Activated CD8-positive, alpha-beta memory T cell treated with anti-CD3 and anti-CD28 coated beads, Interleukin-2, amount 50 U/mL, for 4 hours (primary cell): ENCODE data around the gene GPX2.
A peak's percentile ranks its signal among the peaks of the same experiment; 100 is the strongest.

Experiments
- DNase-seq: peaks from one replicate; pipeline ENCODE4 v3.0.0-alpha.2; 2020

GPX2 gene

DNA sequence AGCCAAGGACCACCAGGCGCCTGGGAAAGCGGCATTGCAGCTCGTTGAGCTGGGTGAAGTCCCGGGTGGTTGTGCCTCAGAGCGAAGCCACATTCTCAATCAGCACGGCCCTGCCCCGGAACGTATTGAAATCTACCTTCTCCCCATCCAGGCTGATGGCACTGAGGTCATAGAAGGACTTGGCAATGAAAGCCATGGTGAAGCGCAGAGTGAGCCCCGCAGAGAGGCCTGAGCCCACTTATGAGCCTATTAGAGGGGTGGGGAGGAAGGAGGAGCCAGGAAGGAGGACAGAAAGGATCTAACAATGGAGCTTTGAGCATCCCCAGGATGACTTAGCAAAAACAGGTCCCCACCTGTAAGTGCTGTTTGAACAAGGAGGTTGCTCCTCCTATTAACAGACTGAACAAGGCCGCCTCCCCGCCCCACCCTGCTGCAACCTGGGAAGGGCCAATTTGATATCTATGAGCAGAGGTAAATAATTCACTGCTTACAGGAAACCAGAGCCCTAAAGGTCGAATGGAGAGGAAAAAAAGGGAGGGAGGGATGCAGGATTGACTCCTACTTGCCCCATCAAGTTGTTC, at the start of gene GPX2:
GPX2 (minus strand) TSS at position 215 of the 581 bp plus-strand sequence; CDS start at position 196, 19 bp downstream.
- no peak for DNase-seq

DNA sequence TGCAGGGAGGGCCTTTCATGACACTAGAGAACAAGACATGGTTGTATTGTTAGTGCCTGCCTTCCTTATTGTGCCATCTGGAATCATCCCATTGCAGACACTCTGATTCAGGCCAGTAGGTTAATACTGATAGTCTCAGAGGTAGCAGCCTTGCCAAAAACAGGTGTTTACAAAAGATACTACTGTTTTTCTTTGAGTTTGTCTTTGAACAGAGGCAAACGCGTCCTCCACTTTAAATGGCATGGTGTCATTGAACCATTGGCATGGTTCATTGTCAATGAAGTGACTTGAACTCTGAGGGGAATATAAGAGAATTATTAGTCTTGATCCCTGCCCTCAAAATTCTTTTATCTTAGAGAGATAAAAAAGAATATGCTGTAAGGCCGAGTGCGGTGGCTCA, 48.4 kb upstream of the GPX2 start:
- no peak for DNase-seq

DNA sequence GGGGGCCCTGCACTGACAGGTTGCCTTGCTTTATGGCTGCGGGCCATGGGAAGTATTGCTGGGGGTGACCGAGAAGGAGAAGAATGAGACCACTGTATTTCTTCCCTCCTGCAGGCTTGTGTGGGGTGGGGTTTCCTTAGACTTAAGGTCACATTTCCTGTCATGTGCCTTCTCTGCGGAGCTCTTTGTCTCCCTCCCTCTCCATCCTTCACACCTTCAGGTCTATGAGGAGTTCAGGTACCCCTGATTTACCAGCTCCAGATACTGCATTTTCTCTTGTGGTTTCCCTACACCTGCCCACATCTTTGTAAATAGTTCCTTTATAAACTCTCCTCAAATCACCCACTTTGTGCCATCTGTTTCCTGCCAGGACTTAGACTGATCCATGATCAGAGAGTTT, 47.8 kb upstream of the GPX2 start:
- DNase-seq = no peak

DNA sequence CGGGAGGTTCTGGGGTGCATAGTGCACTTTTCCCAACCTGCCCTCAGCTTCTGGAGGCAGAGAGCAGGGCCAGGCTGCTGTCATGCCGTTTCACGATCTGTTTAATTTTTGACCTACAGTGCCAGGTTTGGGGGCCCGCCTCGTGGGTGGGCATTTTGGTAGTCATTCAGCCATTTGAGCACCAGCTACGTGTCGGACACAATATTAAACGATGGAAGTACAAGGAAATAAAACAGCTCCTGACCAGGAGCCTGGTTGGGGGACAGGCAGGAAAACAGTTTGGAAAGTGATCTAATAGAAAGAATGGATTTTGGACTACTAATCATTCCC, 44.9 kb upstream of the GPX2 start:
- no peak for DNase-seq

DNA sequence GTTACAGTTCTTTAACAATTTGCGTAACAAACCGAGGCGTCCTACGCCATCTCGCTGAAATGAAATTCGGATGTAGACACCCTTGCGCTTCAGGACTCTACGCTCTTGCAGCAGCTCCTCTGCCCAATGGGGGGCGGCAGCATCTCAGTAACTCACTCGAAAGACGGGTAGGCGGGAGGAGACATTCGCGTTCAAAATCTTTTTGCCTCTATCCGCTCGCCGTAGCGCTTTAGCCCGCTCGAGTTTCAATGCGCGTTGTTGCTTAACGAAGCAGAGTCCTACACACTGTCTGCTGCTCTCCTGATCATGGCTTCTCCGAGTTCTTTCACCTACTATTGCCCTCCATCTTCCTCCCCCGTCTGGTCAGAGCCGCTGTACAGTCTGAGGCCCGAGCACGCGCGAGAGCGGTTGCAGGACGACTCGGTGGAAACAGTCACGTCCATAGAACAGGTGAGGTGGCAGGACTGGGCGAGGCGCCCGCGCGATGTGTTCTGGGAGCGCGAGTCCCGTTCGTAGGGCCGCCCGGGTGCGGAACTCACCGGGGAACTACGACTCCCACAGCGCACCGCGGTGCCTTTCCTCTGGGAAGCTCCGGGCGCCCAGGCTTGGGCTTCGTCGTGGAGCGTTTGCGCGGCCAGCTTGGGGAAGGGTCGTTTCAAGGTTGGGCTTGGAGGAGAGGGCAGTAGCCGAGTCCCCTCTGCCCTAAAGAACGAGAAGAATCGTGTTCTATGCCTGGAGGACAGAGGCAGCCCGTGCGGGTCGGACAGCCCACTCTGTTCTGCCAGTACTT, 44.3 kb upstream of the GPX2 start, which contains the start of gene FNTB:
FNTB (plus strand) TSS at position 248 of the 790 bp plus-strand sequence; CDS start at position 307, 59 bp downstream.
- peak; percentile 88 for DNase-seq

DNA sequence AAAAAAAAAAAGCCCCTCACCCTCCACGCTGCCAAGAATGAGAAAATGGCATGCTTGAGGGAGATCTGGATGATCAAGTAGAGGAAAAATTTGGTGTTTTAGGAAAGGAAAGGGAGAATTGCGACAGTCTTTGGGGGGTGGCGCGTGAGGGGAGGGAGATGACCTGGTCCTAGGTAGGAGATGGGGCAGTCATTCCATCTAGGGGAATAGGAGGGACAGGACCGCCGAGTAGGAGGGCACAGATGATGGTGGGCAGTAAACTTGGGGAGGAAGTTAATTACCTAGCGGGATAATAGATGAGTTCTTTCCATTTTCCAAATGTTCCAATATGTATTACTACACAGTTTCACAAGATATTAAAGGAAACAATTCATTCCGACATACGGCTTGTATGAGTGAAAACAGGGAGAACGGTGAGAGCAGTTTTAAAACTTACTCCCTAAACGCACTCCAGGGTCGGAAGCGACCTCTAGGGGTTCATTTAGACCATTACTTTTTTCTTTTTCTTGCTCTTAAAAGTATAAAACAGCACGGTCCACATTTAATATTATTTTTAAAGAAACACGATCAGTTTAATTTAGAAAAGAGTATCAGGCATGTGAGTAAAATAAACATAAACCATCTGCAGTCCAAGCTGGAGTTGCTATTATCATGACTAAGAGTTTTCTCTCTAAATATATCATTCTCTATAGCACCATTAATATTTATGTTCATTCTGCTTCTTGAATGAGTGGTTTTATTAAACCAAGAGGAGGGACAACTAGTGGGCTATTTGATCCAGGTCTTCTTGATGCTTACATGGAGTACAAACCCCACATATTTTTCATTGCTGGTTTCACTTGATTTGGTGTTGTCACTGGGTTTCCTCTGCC, 41.1 kb upstream of the GPX2 start:
- peak; percentile 22 for DNase-seq

DNA sequence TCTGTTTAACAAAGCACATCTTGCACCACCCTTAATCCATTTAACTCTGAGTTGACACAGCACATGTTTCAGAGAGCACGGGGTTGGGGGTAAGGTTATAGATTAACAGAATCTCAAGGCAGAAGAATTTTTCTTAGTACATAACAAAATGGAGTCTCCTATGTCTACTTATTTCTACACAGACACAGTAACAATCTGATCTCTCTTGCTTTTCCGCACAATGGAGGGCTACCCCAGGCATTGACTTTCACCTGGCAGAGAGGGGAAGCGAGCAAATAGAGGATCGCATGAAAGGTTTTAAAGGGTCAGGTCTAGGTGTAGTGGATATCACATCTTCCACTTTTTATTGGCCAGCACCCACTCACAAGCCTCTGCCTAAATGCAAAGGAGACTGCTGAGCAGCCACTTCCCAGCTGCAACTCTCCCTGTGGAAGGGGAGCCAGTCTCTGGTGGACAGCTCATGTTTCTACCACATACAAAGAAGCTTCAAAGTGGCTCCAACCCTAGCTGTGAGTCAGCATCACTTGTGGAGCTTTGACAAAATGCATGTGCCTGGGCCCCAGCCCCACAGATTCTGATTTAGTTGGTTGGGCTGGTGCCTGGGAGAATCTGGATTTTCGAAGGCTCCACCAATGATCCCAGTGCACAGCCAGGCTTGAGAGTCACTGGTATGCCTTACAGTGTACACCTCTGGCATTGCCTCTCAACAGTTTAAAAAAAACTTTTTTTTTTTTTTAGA, 37.0 kb upstream of the GPX2 start:
- no peak for DNase-seq

DNA sequence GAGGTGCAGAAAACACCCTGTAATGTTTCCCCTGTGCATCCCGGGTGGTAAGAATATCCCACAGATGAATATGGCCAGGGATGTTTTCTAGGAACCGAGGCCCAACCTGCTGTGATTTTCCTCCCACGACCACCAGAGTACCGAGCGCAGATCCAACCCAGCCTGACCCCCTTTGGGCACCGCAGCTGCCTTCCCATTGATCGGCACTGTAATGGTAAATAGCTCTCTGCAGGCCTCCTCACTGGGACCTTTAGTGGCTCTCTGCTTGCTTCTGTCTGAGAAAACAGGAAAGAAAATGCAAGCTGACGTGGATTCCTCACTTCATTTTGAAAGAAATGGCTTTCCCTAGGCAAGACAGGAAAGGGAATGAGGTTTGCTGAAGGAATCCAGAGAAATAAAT, 32.0 kb upstream of the GPX2 start:
- DNase-seq = no peak

DNA sequence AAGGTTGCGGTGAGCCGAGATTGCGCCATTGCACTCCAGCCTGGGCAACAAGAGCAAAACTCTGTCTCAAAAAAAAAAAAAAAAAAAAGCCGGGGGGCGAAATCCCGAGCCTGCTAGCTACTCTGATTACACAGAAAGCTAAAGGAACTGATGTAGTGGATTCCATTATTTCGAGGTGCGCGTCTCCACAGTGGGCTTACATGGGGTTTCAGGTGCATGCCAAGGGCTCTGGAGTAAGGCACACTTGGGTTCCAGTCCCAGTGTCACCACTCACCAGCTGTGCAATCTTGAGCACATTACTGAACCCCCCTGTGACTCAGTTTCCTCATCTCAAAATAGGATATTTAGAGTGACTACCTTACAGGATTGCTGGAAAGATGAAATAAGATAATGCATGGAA, 31.3 kb upstream of the GPX2 start:
- DNase-seq = no peak

DNA sequence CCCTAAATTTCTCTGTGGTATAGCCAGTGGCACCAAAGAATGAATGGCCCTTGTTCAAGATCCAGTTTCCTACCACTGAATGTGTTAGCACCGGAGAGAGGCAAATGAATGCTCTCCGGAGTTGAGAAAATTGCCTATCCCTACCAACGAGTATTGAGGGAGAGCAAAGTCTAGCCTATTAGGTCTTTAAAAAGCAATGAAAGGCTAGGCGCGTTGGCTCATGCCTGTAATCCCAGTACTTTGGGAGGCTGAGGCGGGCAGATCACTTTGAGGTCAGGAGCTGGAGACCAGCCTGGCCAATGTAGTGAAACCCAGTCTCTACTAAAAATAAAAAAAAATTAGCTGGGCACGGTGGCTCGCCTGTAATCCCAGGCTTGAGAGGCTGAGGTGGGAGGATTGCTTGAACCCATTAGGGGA, 30.5 kb upstream of the GPX2 start:
- DNase-seq = no peak

DNA sequence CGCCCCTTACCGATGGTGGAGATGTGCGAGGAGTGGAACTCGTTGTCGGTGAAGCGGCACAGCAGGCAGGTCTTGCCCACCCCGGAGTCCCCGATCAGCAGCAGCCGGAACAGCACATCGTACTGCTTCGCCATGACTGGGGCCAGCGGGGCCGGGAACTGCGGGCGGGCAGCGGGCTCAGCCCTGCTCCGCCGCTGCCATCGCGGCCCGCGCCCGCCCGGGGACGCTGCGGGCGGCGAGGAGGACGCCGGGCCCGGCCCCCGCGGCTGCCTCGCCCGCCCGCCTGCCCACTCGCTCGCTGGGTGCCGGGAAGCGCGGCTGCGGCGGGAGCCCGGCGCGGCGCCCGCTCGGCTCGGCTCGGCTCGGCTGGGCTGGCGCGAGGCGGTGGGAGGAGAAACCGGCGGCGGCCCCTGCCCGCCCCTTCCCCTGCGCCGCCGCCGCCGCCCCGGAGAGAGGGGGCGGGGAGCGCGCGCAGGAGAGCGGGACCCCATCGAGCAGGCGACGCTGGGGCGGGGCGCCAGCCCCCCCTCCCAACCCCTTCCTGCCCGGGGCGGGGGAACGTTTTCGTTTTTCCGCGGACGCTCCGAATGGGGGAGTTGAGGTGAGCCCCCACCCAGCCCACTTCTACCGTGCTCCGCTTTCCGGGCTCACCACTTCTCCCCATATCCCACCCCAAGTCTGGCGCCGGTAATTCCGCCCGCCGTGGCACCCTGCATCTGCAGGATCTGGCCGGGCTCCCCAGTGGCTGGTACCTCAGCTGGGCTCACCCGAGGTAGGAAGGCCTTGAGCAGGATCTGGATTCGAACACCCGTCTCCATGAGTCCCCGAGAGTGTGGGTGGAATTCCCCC, 29.6 kb upstream of the GPX2 start, which contains the start of gene RAB15:
RAB15 (minus strand) TSS at position 394 of the 849 bp plus-strand sequence; CDS start at position 134, 260 bp downstream.
- DNase-seq = peak; percentile 49

DNA sequence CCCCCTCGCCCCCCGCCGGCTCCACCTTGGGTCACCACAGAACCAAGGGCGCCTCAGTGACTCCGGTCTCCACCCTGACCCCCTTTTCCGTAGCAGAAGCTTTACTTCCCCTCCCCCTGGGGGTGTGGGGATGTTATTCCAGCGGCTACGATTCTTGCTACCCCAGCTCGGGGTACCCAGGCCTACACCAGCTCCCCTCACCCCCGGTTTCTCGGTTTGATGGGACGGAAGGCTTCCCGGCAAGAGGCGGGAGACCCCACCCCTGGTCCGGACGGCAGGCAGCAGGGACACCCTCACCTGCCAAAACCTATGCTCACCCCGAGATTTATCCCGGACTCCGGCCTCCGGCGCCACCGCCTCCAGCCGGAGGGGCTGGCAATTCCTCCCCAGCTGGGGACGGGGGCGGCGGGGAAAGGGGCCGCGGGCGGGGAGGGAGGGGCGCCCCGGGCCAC, 29.0 kb upstream of the GPX2 start:
- no peak for DNase-seq

DNA sequence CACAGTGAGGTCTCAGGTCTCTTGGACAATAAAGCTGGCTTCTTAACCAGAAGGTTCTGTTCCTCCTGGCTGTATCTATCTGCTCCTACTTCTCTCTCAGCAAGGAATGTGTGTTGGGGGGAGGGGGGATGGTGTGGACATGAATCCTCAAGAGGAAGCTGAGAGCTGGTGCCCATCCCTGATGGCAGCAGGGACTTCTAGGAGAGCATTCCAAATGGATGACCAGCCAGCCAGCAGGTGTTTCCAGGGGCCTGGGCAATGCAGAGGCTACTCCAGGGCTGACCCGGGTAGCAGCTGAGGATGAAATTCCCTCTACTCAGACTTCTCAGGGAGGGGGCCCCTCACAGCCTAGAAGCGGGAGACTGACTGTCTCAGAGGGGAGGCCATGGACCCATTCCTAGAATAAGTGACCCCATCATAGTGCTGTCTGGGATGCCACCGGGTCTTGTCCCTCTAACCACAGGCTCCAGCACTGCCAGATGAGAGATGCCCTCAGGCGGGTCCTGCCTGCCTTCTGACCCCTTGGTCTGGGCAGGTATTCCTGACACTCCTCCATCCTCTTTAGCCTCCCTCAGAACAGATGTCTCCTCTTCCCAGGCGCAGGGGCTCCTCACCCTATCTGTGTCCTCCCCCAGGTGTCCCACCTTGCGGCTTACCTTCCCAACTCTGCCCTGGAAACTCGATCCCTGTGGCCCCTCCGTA, 28.4 kb upstream of the GPX2 start:
- no peak for DNase-seq

DNA sequence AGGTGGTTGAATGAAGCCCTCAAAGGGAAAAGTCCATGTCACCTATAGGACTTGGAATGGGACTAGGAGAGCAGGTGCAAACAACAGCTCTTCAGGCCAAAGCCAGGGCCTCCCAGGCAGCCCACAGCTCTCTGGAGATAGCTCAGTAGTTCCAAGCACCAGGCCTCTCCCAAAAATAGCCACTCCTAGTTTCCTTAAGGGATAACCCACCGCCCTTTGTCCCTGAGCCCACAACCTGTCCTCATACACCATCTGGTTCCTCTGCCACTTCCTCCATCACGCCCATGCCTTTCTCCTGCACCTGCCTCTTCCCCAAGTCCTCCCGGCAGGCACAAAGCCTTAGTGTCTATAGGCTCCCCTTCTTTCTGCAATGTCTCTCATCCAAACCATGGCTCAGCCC, 27.5 kb upstream of the GPX2 start:
- DNase-seq = no peak

DNA sequence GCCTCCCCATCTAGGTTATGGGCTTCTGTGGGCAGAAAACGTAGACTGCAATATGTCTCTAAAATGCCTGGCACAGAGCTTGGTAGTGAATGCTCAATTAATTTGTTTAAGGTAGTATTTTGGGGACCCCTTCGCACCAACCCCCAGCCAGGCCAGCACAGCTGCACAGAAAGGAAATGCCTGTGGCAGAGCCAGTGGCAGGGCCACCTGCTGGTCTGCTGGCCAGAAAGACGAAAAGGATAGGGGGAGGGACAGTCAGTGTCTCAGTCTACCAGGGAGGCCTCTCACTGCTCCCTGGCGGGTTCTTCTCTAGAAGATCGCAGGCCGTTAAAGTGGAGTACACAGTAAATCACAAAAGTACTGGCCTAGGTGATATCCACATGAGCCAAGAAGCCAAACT, 26.1 kb upstream of the GPX2 start:
- DNase-seq = no peak

DNA sequence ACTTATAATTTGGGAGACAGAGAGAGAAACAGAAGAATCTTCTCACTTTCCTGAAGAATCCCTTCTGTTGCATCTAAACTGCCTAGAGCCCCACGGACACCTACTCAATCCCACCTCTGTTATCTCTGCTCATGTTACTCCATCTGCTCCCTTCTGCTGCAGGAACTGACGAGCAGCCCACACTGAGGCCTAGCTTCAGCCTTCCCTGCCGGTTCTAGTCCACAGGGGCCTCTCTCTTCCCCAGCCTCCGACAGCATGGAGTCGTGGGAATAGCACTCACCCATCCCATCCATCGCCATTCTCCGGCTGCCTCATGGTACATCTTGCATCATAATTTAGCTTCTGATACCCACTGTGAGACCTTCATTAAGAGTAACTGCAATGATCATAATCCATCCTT, 25.6 kb upstream of the GPX2 start:
- DNase-seq = no peak

DNA sequence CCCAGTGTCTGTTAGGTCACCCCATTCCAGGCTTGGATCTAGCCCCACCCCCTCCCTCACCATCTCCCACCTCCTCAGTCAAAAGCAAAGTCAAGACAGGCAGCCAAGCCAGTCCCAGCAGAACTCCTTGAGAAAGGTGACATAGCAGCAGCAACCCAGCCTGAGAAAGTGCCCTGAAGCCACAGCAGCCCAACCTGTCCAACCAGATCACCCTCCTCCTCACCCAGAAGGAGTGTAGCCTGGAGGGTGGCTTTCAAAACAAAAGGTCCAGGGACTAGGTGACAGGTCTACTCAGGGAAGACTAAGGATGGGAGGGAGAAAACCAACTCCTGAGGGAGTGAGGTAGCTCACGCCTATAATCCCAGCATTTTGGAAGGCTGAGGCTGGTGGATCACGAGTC, 24.4 kb upstream of the GPX2 start:
- no peak for DNase-seq

DNA sequence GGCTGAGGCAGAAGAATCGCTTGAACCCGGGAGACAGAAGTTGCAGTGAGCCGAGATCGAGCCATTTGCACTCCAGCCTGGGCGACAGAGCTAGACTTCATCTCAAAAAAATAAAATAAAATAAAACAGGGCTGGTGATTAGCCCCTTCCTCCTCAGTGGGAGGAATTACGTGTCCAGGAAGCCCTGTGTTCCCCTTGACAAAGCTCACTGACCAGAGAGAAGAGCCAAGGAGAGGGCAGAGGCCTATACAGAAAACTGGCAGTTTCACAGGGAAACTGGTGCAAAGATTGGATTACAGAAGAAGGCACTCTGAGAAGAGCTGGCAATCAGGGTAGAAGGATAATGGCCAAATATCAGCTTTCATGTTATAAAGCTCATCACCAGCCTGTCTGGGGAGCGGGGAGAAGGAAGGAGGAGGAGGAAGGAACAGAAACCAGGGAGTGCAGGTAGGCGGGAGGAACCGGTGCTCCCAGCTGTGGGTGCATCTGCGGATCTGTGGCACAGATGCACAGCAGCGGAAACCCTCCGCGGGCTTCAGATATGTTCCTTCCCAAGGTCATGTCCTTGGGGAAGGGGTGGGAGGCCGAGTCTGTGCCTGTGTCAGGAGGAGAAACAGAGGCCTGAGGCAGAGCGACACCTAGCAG, 22.9 kb upstream of the GPX2 start:
- DNase-seq = no peak

DNA sequence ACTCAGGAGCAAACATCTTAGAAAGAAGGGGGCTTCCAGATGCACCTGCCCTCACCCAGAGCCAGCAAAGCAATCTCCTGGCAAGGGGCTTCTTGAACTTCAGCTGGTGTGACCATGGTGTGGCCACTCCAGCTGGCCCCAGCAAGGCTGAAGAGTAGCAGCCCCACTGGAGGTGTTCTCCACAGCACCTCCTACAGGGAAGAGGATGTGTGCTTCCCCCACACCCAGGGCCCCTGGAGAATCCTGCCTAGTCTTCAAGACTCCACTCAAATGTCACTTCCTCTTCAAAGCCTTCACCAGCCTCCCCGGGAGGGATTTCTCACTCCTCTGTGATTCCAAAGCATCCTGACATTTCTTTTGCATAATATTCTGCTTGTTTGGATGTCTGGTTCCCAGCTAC, 21.1 kb upstream of the GPX2 start:
- no peak for DNase-seq

DNA sequence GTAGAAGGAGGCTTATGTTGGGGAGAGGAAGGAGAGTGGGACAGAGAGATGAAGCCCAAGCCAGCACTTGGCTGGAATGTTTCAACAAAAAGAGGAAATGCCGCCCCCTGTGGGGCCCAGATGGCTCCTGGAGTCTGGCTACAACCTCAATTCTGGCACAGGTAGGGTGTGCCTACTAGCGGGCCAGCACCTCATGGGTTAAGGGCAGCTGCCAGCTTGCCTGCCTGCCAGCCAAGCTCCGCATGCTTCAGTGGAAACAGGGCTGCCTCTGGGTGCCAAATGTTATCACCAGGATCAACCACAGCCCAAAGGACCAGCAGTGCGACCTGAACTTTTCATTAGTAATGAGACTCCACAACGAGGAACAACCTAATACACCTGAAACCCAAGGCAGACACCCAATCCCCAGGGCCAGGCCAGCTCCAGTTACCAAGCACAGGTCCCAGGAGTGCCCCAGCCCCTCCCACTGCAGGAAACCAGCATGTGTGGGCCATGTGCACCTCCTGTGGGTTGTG, 18.3 kb upstream of the GPX2 start:
- no peak for DNase-seq
